Caki2 (cell line): ENCODE results near the gene DAPP1. TPM values are rescaled to one million over a fixed set of nuclear protein-coding genes. Genes with fewer than 3 reads are reported as not detected.
"Not testable (repeated sequence)": the region's sequence is repeated elsewhere in the genome, so short reads cannot be mapped to it uniquely, and the experiment has no call there.

Experiments
- DNase-seq: peaks from one replicate; pipeline ENCODE4 v3.0.0-alpha.2; 2015; ENCODE audit warnings: low read depth
- in situ Hi-C: cut with HindIII; loops from 2 replicates; pipeline ENCODE4 v1.10.0; 2016; ENCODE audit warnings: low sequenced_read_pairs, low pct_unique_long_range_greater_than_20kb, mixed read lengths
- total RNA-seq: library from RNA; depleted of rRNA; stranded (reverse); fragments of >200 nt; shearing (Covaris generic); gene quantifications from 2 replicates; pipeline ENCODE4 v1.2.3, GENCODE V29; 2014; ENCODE audit warnings: low replicate concordance; rRNA removed

Gene DAPP1, protein sequence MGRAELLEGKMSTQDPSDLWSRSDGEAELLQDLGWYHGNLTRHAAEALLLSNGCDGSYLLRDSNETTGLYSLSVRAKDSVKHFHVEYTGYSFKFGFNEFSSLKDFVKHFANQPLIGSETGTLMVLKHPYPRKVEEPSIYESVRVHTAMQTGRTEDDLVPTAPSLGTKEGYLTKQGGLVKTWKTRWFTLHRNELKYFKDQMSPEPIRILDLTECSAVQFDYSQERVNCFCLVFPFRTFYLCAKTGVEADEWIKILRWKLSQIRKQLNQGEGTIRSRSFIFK
- total RNA-seq = not detected in 2 replicates

DNA sequence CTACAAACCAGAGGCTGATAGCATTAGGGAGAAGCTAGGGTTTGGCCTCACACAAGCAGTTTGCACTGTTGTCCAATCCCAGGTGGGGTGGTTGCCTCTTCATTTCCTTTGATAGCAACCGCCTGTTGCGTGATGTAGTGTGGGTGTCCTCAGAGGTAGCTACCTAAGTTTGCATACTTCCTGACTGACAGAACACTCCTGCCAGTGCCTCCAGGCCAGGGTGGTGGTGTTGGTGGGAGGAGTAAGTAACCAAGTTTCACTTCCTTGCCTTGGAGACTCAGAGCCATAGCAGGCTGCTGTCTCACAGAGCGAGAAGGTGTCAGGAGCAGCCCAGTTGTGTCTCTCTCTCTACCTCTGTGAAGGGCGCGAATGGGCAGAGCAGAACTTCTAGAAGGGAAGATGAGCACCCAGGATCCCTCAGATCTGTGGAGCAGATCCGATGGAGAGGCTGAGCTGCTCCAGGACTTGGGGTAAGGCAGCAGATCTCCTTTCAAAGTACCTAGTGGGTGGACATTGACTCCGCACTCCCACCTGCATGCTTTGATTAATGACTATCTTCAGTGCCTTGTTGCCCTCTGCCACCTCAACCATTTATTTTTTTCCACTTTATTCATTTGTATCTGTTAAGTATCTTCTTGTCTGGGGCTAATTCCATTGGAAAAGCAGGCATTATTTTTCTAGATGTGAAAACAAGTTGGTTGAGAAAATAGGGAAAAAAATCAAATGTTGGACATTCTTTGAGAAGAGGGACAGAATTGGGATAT, at the start of gene DAPP1:
TSS of gene DAPP1 (plus strand) at position 283 of the 764 bp plus-strand sequence. CDS start at position 370, 87 bp downstream.
- in situ Hi-C loops = no loop called here
- DNase-seq = no peak

DNA sequence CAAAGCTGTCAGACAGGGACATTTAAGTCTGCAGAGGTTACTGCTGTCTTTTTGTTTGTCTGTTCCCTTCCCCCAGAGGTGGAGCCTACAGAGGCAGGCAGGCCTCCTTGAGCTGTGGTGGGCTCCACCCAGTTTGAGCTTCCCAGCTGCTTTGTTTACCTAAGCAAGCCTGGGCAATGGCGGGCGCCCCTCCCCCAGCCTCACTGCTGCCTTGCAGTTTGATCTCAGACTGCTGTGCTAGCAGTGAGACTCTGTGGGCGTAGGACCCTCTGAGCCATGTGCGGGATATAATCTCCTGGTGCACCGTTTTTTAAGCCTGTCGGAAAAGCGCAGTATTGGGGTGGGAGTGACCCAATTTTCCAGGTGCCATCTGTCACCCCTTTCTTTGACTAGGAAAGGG, 45.8 kb upstream of the DAPP1 start:
- DNase-seq, in situ Hi-C loops: not testable (repeated sequence)

DNA sequence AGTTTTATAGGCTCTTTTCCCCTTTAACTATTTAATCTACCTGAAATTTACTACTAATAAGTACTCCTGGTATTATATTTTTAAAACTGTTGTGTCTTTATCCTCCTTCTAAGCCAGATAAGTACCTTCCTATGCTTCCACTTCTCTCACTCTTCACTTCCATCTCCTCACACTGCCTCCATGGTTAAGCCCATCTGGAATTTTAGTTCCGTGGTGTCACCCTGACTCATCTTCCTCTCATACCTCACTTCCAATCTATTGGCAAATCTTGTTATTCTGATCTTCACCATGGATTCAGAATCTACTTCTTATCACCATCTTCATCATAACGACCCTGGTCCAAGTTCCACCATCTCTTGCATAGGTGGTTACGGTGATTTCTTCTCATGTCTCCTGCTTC, 32.7 kb upstream of the DAPP1 start:
- in situ Hi-C loops = no loop called here

DNA sequence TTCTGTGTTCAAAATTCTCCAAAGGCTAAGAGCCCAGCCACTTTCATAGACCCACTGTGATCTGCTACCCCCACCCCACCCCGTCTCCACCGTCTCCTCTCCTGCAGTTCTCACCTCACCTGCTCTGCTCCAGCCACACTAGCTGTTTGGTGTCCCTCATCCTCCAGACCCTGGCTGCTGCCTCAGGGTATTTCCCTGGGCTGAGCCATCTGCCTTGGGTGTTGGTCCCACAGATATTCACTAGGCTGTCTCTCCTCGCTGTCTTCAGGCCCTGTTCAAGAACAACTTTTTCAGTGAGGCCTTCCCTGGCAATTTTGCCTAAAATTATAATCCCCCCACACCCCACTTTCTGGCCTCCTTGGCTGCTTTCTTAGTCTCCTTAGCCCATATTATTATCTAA, 31.8 kb upstream of the DAPP1 start:
- DNase-seq = no peak
- in situ Hi-C loops = no loop called here

More for the DNA sequence above, 32.7 kb upstream of the DAPP1 start:
- no peak for DNase-seq

DNA sequence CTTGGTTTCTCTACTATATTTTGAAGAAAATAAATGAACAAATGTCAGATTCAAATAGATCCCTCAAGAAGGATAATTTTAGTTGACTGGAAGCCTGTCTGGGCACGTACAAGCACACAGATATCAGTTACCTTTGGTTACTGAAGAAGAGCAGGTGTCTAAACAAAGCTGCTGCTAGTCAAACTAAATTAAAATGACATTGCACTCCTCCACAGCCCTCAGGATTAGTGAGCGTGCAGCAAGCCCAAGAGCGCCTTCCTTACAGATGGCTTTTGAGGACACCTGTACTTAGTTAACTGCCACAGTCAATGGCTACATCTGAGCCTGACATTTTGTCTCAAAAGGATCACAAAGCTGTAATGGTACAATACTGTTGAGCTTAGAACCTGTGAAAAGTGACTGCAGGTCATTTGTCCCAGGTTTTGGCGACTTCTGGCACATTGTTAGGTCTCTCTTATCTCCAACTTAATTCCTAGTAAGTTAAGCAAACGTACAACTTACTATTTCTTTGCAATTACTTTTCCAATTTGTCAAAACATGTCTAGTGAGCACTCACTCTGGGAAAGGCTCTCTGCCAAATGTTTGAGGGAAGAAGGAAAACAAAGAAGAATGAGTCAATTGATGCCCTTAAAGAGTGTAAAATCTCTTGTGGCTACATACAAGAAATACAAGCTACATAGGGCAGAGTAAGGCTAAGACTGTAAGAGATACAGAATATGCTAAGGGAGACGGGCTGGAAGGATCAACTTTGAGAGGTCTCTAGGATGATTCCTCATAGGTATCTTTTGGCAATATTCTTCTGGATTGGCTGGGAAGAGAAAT, 25.6 kb upstream of the DAPP1 start:
- in situ Hi-C loops = no loop called here
- DNase-seq = no peak

DNA sequence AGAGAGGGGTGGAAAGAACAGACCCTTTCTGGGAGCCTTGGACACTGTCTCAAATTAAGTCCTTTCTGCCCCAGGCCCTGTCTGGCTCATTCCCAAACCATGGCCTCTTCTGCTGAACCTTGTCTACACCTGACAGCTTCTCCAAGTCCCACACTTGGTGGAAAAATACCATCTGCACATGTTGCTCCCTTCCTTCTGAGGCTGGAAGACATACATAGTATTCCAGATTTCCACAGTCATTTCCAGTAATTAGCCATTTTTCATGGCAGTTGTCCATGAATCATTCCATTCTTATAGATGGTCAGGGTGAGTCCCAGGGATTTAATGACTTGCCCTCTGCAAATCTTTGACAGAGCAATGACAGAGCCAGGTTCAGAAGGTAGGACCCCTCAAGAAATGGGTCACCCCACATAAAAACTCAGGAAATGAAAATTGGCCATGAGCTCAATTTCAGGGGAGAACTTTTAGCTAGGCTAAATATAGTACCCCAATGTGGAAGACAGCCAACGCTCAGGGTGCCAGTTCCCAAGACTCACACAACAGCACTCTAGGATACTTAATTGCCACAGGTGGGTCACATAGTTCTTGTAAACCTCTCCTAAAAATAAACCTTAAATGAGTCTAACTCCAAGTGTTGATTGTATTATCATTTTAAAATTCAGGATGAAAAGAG, 16.2 kb upstream of the DAPP1 start:
- DNase-seq = no peak
- in situ Hi-C loops = no loop called here

DNA sequence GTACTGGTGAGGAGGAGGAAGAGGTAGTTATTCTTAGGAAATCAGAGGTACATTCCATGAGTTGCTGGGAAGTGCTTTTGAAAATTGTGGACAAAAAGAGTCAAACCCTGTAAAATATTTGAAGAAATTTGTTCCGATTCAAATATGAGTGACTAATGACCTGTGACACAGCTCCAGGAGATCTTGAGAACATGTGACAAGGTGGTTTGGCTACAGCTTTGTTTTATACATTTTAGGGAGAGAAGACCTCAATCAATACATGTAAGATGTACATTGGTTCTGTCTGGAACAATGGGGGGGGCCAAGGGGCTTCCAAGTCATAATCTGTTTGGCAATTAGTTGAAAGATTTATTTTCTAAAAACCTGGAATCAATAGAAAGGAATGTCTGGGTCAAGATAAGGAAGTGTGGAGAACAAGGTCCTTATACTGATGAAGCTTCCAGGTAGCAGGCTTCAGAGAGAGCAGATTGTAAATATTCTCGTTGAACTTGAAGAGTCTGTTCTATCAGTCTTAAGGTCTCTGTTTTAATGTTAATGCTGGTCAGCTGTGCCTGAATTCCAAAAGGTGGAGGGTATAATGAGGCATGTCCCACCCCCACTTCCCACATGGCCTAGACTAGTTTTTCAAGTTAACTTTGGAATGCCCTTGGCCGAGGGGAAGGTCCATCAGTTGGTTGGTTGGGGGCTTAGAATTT, 15.5 kb upstream of the DAPP1 start:
- DNase-seq = no peak
- in situ Hi-C loops = no loop called here

DNA sequence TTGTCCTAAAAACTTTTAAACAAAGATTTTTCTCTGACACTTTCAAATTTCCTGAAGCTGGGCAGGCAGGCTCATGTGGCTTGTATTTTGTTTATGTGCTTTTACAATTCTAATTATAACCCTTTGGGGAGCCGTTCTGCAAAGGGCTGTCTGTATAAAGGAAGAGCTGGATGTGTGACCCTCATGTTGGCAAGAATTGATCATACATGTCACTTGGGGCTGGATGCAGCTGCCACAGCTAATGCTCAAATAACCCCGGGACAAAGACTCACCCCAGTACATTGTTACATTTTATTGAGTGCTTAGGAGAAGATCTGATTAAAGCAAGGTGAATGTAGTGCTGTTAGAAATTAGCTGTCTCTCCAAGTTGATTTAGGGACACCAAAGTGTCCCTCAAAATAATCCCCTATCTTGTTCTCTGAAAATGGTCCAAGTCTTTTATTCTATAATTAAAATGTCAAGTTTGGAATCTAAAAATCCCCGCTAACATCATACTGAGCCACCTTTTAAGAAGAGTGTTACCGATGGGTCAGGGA, 13.0 kb upstream of the DAPP1 start:
- in situ Hi-C loops = no loop called here
- DNase-seq = no peak

DNA sequence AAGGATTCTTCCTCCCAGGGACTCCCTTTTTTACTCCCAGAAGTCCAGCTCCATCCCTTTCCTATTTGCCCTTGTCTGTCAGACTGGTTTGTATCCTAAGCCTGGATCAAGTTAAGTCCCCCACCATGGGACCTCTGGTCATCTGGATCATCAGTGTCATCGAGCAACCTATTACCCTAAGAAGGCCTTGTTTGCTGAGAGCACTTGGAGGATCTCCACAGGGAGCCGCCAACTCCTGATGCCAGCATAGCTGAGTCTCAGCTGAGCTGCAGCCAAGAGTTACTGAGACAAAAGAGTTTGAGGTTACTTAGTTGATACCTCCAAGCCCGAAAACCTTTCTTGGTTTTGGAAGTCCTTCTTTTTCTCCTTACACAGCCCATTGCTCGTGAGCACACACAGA, 10.1 kb upstream of the DAPP1 start:
- in situ Hi-C loops = no loop called here
- DNase-seq = no peak

DNA sequence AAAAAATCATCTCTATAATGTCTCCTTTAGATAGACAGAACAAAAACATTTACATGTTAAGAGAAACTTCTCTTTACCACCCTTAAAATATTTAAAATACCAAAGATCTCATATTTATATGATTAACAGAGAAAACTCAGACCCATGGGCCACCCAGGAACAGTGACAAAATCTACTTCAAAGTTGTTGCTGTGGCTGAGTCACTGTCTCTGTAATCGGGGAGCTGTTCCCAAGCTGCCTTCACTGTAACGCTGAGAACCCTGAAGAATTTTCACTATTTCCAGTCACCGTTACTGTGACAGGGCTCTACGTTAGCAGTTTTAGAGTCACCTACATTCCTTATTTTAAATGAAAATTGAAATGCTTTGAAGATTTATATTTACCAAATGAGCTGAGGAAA, 9.0 kb upstream of the DAPP1 start:
- no peak for DNase-seq
- in situ Hi-C loops = no loop called here

DNA sequence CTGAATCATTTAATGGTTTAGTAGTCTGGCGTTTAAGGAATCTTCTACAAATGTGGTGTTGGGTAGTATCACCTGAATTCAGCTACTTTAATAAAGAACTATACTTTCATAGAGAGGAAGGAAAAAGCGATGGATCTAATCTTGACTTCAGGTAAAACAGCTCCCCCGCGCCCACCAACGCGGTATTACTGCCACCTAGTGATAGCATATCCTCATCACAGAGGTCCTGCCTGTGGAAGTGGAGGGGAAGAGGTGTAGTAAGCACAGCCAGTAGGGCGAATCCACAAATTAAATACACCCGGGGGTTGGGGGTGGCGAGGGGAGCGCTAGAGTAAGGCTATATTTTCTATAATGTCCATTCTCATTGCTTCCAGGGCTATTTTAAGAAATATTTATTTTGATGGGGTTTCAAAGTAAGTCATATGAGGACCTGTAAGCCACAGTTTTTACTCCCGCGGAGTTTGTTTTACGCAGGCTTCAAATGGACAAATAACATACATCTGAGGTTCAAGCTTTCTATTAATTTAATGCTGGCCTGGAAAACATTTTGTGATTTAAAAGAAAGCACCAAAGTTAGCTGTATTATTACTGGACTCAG, 8.3 kb upstream of the DAPP1 start:
- in situ Hi-C loops = no loop called here
- peak; percentile 49 for DNase-seq

DNA sequence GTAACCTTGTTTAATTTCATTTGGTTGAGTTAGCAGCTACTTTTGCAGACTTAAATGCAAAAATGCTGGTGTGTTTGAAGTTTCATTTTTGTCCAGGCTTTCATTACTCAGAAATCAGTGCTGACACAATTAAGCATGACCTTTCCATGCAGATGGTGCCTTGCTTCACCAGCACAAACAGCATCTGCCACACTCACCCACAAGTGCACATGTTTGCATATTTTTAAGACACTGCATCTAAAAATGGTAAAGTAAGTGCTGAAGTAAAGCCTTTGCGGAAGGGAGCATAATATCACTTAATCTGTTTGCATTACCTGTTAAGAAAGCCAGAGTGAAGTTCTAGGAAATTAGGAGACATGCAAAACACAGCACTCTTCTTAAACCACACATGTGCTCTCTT, 7.3 kb upstream of the DAPP1 start:
- DNase-seq = no peak
- in situ Hi-C loops = no loop called here

DNA sequence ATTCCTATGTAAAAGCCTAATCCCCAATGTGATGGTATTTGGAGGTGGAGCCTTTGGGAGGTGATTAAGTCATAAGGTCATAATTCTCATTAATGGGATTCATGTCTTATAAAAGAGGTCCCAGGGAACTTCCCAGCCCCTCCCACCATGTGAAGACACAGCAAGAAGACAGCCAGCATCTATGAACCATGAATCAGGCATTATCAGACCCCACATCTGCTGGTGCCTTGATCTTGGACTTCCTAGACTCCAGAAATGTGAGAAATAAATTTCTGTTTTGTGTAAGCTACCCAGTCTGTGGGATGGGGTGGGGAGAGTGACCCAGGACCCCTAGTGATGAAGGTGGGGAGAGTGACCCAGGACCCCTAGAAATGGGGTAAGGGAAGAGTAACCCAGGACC, 6.1 kb upstream of the DAPP1 start:
- in situ Hi-C loops = no loop called here
- no peak for DNase-seq

DNA sequence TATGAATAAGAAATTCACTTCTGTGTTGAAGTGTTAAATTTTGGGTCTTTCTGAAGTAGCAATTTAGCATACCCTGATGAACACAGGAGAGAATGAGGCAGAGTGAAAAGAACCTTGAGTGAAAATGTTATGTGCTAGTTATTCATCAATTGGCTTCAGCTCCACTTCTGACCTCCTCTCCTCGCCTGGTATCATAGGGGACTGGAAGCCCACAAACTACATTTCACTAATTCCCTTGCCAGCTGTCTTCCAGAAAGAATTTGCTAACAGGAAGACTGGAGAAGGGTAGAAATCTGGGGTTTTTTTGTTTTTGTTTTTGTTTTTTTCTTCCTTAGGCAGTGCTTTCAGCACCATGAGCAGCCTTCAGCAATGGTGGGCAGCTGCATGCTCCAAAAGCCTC, 5.5 kb upstream of the DAPP1 start:
- in situ Hi-C loops = no loop called here
- no peak for DNase-seq

DNA sequence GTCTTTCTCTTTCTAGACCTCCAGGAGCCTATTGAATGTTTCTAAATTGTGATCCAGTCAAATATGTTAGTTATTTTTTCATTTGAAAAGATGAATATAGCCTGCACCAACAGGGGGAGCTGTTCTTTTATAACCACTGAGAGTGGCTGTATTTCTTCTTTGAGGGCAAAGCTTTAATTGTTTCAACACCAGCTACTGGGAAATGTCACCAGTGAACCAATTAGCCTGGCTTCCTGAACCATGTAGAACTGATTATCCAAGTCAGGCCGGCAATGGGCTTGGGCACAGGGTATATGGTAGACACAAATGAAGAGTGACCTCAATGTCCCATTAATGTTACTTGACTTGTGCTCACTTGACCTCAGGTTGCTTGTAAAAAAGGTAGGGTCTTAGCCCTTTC, 4.8 kb upstream of the DAPP1 start:
- no peak for DNase-seq
- in situ Hi-C loops = no loop called here

DNA sequence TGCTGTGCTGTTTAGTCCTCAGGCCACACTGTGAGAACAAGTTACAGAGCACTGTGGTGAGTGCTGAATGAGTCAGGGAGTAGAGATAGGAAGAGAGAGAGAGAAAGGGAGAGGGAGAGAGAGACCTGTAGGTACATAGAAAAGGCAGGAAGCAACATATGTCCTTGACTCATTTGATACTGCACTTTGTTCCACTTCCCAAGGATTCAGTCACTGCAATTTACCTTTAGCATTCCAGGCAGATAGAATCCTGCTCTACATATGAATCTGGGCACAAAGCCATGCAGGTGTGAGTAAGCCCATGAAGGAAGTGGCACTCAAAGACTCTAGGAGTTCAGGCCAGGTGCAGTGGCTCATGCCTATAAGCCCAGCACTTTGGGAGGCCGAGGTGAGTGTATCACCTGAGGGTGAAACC, 1.0 kb upstream of the DAPP1 start:
- in situ Hi-C loops = no loop called here
- DNase-seq = peak; percentile 10

DNA sequence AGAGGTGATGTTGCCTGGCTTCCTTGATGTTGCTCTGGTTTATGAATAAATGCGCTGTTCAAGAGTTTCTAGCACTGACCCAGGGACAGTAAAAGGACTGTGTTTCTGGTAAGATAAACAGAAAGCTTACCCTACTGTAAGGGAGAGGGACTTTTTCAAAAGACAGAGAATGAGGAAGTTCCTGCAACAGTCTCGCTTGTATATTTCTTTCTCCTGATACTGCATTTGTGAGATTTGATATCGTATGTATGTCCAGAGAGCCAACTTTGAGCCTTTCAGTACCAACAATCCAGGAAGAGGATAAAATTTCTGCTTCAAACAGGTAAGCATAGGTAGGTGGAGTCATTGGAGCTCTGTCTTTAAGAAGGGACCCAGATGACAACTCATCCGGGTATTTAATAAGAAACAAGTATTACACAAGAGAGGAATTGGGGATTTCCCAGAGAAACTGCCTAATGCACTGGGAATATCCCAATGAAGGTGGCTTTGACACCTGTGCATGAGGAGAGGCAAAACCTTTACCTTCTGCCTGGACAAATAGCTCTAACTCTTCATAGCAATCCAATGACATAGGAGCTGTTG, 773 bp downstream of the DAPP1 start:
- DNase-seq = no peak
- in situ Hi-C loops = no loop called here
